Globus pallidus (tissue), 1 donor: ENCODE measurements around the gene ABHD10.

ENCODE experiments used
- DNase-seq: peaks from one replicate; pipeline ENCODE4 v3.0.0-alpha.2; 2015; ENCODE audit warnings: low spot score

The ABHD10 gene

GRCh38 chr3:111978583-111979433, at the start of gene ABHD10:
ABHD10 (plus strand) TSS chr3:111979026; CDS start chr3:111979062, 36 bp downstream.
- DNase-seq: peak; percentile 97

GRCh38 chr3:111929484-111929883, 49.3 kb upstream of the ABHD10 start:
- DNase-seq: no peak

GRCh38 chr3:111932946-111933345, 45.9 kb upstream of the ABHD10 start:
- DNase-seq: no peak

- no peak for DNase-seq
Observed at GRCh38 chr3:111936191-111936841, 42.5 kb upstream of the ABHD10 start.

GRCh38 chr3:111936967-111937366, 41.9 kb upstream of the ABHD10 start:
- no peak for DNase-seq

- no peak for DNase-seq
Observed at GRCh38 chr3:111937871-111938270, 41.0 kb upstream of the ABHD10 start.

- DNase-seq: no peak
Observed at GRCh38 chr3:111939873-111940272, 39.0 kb upstream of the ABHD10 start.

GRCh38 chr3:111943533-111943932, 35.3 kb upstream of the ABHD10 start:
- no peak for DNase-seq

- DNase-seq: no peak
Observed at GRCh38 chr3:111944372-111944771, 34.5 kb upstream of the ABHD10 start.

GRCh38 chr3:111947231-111947630, 31.6 kb upstream of the ABHD10 start:
- no peak for DNase-seq

GRCh38 chr3:111948786-111949185, 30.0 kb upstream of the ABHD10 start:
- DNase-seq: no peak

GRCh38 chr3:111949712-111950111, 29.1 kb upstream of the ABHD10 start:
- DNase-seq: no peak

GRCh38 chr3:111951032-111951431, 27.8 kb upstream of the ABHD10 start:
- DNase-seq: no peak

- DNase-seq: no peak
Observed at GRCh38 chr3:111952086-111952485, 26.7 kb upstream of the ABHD10 start.

GRCh38 chr3:111952866-111953450, 25.9 kb upstream of the ABHD10 start:
- no peak for DNase-seq

GRCh38 chr3:111954228-111954990, 24.4 kb upstream of the ABHD10 start:
- DNase-seq: no peak

- DNase-seq: no peak
Observed at GRCh38 chr3:111955876-111956275, 22.9 kb upstream of the ABHD10 start.

GRCh38 chr3:111956449-111956848, 22.4 kb upstream of the ABHD10 start:
- DNase-seq: peak; percentile 26

GRCh38 chr3:111956995-111957734, 21.7 kb upstream of the ABHD10 start:
- peak; percentile 56 for DNase-seq

GRCh38 chr3:111961461-111962164, 17.2 kb upstream of the ABHD10 start:
- DNase-seq: no peak

GRCh38 chr3:111963424-111963823, 15.4 kb upstream of the ABHD10 start:
- DNase-seq: no peak
